Measurements from ENCODE around the gene CWC15.
"Not testable (repeated sequence)": the region's sequence is repeated elsewhere in the genome, so short reads cannot be mapped to it uniquely, and the experiment has no call there.

The CWC15 gene

DNA sequence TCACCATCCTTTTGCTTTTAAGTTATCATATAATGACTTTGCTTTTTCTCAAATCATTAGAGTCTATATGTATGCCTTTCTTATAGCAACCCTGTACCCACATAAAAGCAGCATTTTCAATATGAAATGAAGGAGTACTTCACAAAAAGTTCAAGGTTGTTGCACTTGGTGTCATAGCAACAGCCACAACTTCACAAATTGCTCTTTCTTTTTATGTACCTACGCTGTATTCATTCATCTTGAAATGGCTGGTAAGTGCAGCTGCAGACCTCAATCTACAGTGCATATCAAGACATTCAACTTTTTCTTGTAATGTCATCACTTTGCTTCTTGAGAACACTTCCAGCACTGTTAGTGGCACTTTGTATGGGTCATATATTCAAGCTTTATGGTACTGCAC, 18.6 kb downstream of the CWC15 start:
- no peak for DNase-seq (ENCODE audit: low spot score)

DNA sequence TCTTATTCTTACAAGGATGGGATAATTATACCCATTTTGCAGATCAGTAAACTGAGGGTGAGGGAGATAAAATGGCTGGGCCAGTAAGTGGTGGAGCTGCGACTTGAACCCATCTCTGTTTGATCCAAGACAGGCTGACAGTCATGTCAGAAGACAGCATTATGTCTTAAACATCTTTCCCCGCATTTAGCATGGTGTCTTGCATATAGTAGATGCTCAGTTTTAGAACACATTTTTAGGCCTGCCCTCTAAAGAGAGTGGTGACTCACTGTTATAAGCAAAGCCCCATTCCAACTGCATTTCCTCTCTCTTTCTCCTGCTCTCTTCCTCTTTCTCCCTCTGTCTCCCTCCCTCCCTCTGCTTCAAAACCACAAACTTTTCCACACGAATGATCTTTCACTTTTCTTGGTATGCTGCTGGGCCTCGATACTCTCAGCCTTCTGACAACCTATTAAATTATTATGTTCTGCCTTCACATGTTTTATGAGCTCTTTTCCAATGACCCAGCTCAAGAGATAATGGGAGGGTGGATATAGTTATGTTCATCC, 25.2 kb downstream of the CWC15 start:
- DNase-seq (ENCODE audit: low spot score), result peak; percentile 87

DNA sequence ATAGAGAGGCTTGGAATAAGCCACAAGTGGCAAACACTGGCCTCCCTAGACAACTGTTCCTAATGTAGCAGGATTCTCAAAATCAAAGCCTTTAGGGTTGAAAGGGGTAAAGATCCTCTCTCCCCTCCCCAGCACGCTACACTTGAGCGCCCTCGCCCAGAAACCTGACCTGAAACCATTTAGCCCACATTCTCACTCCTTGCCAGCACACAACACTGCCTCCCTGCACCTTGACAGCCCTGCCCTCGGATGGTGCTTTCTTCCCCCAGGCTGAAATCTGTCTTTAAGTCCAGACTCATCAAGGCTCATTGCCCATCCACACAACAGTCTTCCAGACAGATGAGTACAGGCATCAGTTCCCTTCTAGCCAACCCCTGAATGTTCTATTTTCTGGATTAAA, 26.5 kb downstream of the CWC15 start:
- peak; percentile 14 for DNase-seq (ENCODE audit: low spot score)

DNA sequence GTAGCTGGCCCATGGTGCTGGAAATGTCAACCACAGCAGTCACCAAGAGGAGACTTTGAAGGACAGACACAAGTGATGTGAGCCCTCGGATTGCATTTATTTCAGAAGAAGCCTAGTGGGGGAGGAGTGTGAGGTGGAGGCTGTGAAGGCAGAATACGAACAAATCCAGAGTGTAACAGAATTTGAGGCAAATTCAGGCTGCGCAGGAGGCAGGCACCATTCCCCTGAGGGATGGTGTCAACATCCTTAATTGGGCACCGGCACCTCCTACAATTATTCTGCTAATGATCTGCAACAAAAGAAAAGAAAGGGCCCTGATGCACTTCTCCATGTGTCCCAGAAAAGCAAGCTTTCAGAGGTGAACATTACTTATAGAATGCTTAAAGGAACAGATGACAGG, 32.2 kb downstream of the CWC15 start:
- no peak for DNase-seq (ENCODE audit: low spot score)

GRCh38 chr11:94939346-94939745, 34.0 kb downstream of the CWC15 start:
- DNase-seq (ENCODE audit: low spot score), result no peak

- peak; percentile 39 for DNase-seq (ENCODE audit: low spot score)
Measured at GRCh38 chr11:94938095-94939055, 35.0 kb downstream of the CWC15 start.

GRCh38 chr11:94934846-94935245, 38.5 kb downstream of the CWC15 start:
- no peak for DNase-seq (ENCODE audit: low spot score)

GRCh38 chr11:94934362-94934761, 39.0 kb downstream of the CWC15 start:
- peak; percentile 14 for DNase-seq (ENCODE audit: low spot score)

DNA sequence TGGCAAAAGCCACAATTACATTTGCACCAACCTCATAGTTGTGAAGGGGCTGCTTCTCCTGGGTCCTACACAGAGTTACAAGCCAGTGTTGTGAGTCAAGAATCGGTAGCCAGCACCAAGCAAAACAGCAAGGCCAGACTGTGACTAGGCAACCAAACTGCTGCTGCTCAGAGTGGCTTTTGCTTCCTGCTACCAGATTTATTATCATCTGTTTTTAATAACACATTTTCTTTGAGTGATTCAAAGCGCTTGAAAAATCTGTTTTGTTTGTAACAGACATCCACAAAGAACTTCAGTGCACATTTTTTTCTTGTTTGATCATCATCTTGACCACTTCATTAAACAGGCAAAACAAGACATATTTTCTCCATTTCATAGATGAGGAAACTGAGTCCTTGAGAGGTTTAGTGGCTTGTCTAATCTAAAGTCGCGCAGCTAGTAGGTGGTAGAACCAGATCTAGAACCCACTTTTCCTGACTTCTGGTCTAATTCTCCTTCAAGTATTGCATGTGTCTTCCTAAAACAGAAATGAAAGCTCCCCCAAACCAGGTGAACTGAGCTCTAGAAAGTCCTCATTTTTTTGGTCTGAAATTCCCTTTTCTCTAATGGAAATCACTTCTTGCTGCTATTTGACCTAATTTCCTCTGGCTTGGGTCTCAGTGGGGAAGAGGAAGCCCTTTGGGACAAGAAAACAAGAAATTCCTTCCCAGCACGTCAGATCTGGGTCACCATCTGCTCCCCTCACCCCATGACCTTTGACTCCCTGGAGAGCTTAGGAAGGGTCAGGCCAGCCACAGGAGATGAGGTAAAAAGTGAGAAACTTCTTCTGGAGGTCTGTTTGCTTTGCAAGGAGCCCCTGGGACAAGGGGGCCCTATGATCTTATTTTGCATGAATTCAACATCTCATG, 39.9 kb downstream of the CWC15 start:
- peak; percentile 84 for DNase-seq (ENCODE audit: low spot score)

- DNase-seq (ENCODE audit: low spot score), result no peak
Measured at GRCh38 chr11:94932503-94932902, 40.9 kb downstream of the CWC15 start.

- DNase-seq (ENCODE audit: low spot score), result not testable (repeated sequence)
Measured at GRCh38 chr11:94932072-94932471, 41.3 kb downstream of the CWC15 start.

GRCh38 chr11:94928117-94928990, 45.0 kb downstream of the CWC15 start:
- DNase-seq (ENCODE audit: low spot score), result peak; percentile 15

DNA sequence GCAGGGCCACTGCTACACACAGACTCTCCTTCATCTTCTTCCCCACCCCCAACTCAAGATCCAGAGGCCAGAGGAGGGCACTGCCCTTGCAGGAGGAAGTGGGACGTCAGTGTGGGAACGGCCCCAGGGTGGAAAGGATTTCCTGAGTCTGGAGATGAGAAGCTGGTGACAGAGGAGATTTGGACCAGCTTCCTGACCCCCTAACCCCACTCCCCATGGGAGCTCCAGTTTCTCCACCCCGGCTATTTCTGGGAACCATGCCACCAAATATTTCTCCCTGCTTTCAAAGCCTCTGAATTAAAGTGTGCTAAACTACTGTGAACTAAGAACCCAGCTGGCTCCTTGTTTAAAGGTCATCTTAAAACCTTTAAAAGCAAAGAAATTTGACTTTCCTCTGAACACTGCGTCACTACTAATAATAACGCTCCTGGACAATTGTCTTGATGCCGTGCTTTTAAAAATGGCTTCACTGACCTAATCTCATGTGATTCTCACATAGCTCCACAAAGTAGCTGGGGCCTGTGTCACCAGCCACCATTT, 46.6 kb downstream of the CWC15 start:
- DNase-seq (ENCODE audit: low spot score), result peak; percentile 84

GRCh38 chr11:94926271-94926625, 47.1 kb downstream of the CWC15 start:
- DNase-seq (ENCODE audit: low spot score), result no peak

DNA sequence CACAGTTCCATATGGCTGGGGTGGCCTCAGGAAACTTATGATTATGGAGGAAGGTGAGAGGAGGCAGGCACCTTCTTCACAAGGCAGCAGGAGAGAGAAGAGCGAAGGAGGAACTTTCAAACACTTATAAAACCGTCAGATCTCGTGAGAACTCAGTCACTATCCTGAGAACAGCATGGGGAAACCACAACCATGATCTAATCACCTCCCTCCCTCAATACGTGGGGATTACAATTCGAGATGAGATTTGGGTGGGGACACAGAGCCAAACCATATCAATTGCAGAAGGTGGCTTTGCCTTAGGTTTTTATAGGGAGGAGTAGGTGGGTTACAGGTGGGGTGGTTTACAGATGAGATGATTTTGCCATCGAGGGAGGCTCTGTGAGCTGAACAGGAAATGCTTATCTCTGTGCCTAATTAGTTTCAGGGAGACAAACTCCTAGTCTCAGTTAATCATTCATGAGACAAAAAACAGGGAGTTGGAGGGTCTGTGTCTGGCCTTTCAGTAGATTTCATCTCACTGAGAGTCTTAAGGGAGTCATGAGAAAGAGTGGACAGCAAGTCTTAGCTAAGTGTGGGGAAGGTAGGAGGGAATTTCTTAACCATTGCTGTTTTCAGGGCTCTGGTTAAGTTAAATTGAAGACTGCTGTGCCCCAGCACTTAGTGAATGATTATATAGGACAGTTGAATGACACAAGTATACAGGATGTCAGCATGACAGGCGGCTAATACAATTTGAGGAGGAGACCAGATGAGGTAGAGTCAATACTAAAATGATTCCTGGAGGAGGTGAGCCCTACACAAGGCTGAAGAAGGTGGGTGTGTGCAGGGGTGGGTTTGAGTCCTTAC, 47.7 kb downstream of the CWC15 start:
- peak; percentile 89 for DNase-seq (ENCODE audit: low spot score)

DNA sequence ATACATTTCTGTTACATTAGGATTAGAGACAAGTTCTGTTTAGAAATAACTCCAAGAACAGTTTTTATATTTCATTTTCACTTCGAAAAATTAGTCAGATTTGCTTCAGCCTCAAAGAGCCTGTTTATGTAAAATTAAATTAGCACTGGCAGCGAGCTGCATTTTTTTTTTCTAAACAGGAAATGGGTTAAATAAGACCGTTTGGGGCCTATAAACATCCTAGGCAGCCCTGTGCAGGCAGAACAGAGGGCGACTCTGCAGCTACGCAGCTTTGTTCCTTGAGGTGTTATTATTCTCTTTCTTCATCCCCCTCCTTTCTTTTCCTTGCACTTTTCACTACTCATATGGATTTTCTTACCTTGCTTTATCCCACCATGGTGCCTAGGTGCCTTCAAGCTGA, 48.7 kb downstream of the CWC15 start:
- DNase-seq (ENCODE audit: low spot score), result no peak

DNA sequence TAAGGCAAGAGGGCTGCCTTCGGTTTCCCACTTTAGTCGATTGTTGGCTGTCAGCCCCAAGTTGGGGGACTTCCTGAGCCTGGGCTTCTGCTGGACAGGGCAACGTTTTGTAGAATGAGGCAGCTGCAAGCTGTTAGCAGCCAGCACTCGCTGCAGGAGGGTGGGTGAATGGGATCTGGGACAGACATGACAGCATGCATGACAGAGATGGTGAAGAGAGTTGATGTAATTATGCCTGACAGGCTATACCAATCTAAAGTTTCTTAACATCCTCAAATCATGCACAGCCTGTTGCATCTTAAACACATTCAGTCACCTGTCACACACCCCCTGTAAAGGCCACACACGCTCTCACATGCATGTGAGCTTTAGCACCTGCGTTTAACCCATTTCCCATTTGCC, 49.2 kb downstream of the CWC15 start:
- DNase-seq (ENCODE audit: low spot score), result no peak

- DNase-seq (ENCODE audit: low spot score), result no peak
Measured at GRCh38 chr11:94923004-94923334, 50.4 kb downstream of the CWC15 start.

DNA sequence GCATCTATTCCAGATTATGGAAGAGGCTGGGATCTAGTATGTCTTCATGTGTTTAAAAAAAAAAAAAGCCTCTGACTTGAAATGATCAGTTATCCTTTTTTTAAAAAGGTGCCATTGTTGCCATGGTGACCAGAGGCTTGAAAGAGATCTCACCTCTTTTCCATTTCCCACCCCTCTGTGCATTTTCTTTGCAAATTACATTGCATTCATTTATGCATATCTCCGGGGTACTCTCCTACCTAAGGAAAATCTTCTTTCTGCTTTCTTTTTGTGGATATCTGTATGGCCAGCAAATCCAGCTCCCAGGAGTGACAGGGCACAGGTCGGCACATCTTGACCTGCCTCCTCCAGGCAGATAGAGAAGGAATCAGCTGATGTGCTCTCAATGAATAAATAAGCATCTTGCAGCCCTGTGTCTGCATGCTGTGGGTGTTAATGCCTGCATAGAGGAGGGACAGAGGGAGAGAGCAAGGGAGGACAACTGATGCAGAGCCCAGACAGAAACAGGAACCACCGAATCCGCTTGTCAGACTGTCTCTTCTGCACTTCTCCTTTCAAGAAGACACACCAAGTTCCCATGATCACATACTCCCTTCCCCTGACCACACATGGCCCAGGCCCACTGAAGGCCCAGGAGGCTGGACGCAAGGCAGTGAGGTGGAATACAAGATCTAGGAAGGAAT, 50.9 kb downstream of the CWC15 start:
- DNase-seq (ENCODE audit: low spot score), result no peak

GRCh38 chr11:94920311-94920710, 53.0 kb downstream of the CWC15 start:
- DNase-seq (ENCODE audit: low spot score), result no peak
